Measurements from ENCODE around the gene OR13J1. TPM values are rescaled to one million over a fixed set of nuclear protein-coding genes. Genes with fewer than 3 reads are reported as not detected.

The OR13J1 gene
- total RNA-seq, result not detected

- no peak within 1 kb of the TSS for H3K27ac ChIP-seq
- intact Hi-C loops (cut with DNase I; ENCODE audit: low total_unique reads), result no loop called here
- TF ChIP-seq POLR2A (IDR thresholded peaks at IDR 0.05), result no peak
- no peak for TF ChIP-seq CTCF (IDR thresholded peaks at IDR 0.05)
- H3K27me3 ChIP-seq, result no peaks in the 10 kb centered on the region
- H3K4me1 ChIP-seq, result no peaks in the 10 kb centered on the region
- no peaks in the 10 kb centered on the region for H3K9me3 ChIP-seq
- no peaks in the 10 kb centered on the region for H3K36me3 ChIP-seq
- no peak within 1 kb of the TSS for H3K4me3 ChIP-seq
- DNase-seq, result no peak
These were observed at the start of gene OR13J1 for GRCh38 chr9:35870351-35870923. Gene OR13J1, minus strand, starts transcription at chr9:35870401. Its CDS starts 0 bp downstream, at chr9:35870401.

GRCh38 chr9:35919212-35920008 lies 49.2 kb upstream of the OR13J1 start:
- Histone ChIP-seq H3K36me3 (no peaks in the 10 kb centered on the region), H3K27me3 (no peaks in the 10 kb centered on the region), H3K27ac (peak overlapping the region; percentile 60 to 77), H3K4me3 (no peak overlapping the region), H3K4me1 (peaks cover 0 to 15% of the 10 kb centered on the region in 2 donors), H3K9me3 (no peaks in the 10 kb centered on the region)
- no peak for DNase-seq
- no peak for TF ChIP-seq POLR2A (IDR thresholded peaks at IDR 0.05)
- no peak for TF ChIP-seq CTCF (IDR thresholded peaks at IDR 0.05)
- intact Hi-C loops (cut with DNase I; ENCODE audit: low total_unique reads), result no loop called here

- Histone ChIP-seq H3K36me3 (no peaks in the 10 kb centered on the region), H3K27me3 (no peaks in the 10 kb centered on the region), H3K4me3 (no peak overlapping the region), H3K27ac (peak overlapping the region; percentile 60 to 77), H3K9me3 (no peaks in the 10 kb centered on the region), H3K4me1 (peaks cover 0 to 15% of the 10 kb centered on the region in 2 donors)
- no peak for DNase-seq
- intact Hi-C loops (cut with DNase I; ENCODE audit: low total_unique reads), result no loop called here
- TF ChIP-seq CTCF (IDR thresholded peaks at IDR 0.05) (no peak), POLR2A (IDR thresholded peaks at IDR 0.05) (no peak)
These were observed 48.6 kb upstream of the OR13J1 start for GRCh38 chr9:35918780-35919179.

GRCh38 chr9:35917261-35917660 lies 47.1 kb upstream of the OR13J1 start:
- Histone ChIP-seq H3K36me3 (no peaks in the 10 kb centered on the region), H3K9me3 (no peaks in the 10 kb centered on the region), H3K27me3 (no peaks in the 10 kb centered on the region), H3K4me1 (peaks cover 0 to 13% of the 10 kb centered on the region in 2 donors), H3K4me3 (no peak overlapping the region), H3K27ac (peak overlapping the region; percentile 42 to 77)
- no peak for TF ChIP-seq POLR2A (IDR thresholded peaks at IDR 0.05)
- TF ChIP-seq CTCF (IDR thresholded peaks at IDR 0.05), result no peak
- DNase-seq, result no peak
- intact Hi-C loops (cut with DNase I; ENCODE audit: low total_unique reads), result no loop called here

- H3K27me3 ChIP-seq, result no peaks in the 10 kb centered on the region
- TF ChIP-seq CTCF (IDR thresholded peaks at IDR 0.05) (no peak), POLR2A (IDR thresholded peaks at IDR 0.05) (no peak)
- no peak for DNase-seq
- intact Hi-C loops (cut with DNase I; ENCODE audit: low total_unique reads), result no loop called here
- H3K9me3 ChIP-seq, result no peaks in the 10 kb centered on the region
- H3K36me3 ChIP-seq, result no peaks in the 10 kb centered on the region
- H3K4me1 ChIP-seq, result peaks cover under 1 to 13% of the 10 kb centered on the region in 2 donors
- H3K4me3 ChIP-seq, result no peak overlapping the region
- peak overlapping the region; percentile 39 to 77 for H3K27ac ChIP-seq
These were observed 45.6 kb upstream of the OR13J1 start for GRCh38 chr9:35915681-35916294.
